Neutrophil (primary cell): ENCODE data around the gene UST.

Source experiments
- H3K27ac ChIP-seq: fragments of 200-600 bp; sonication (generic); 2 replicates; pipeline ENCODE4 v1.5.1; 2016; ENCODE audit warnings: mild to moderate bottlenecking, moderate library complexity
- H3K27me3 ChIP-seq: fragments of 200-600 bp; sonication (generic); 2 replicates; pipeline ENCODE4 v1.6.0; 2016; ENCODE audit warnings: mild to moderate bottlenecking
- H3K36me3 ChIP-seq: fragments of 200-600 bp; sonication (generic); 2 replicates; pipeline ENCODE4 v1.5.1; 2017
- H3K4me1 ChIP-seq, 2 experiments: fragments of 200-600 bp in 1 of 2; sonication (generic) in 1 of 2; 1 replicate in 1 of 2; 2 replicates in 1 of 2; pipeline versions ENCODE4 v1.5.1 to v1.6.1; 2013 to 2016; ENCODE audit warnings: low read depth in 1 of 2, low read length in 1 of 2, mild to moderate bottlenecking in 1 of 2, moderate library complexity in 1 of 2; ENCODE audit not compliant: control insufficient read depth in 1 of 2, insufficient read depth in 1 of 2
- H3K4me3 ChIP-seq, 2 experiments: fragments of 200-600 bp in 1 of 2; sonication (generic) in 1 of 2; 1 replicate in 1 of 2; 2 replicates in 1 of 2; pipeline ENCODE4 v1.5.1; 2013 to 2016; ENCODE audit warnings: low read depth in 1 of 2, low read length in 1 of 2, mild to moderate bottlenecking in 1 of 2, moderate library complexity in 1 of 2
- H3K9me3 ChIP-seq: fragments of 200-600 bp; sonication (generic); 2 replicates; pipeline ENCODE4 v1.5.1; 2016
- CTCF ChIP-seq: fragments of 200-600 bp; sonication (generic); IDR thresholded peaks from 2 replicates; pipeline ENCODE4 v1.5.1; 2016; ENCODE audit warnings: antibody characterized with exemption

Gene UST

DNA sequence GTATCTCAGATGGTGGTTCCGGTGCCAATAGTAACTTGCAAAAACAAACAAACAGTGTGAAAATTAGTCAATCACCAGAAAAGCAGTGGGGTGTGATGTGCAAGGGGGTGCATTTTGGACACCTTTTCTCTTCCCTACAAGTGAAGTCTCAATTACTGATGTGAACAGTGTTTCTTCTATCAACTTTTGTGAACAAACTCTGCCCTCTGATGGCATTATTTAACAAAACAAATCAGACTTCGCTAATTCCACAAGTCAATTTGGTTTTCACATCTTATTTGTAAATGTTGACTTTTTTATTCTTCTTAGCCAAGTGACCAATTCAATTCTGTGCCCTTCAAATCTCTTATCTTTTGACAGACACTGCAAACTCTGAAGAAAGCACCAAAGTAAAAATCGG lies 212.2 kb downstream of the UST start:
- no peaks in the 10 kb centered on the region for H3K9me3 ChIP-seq
- H3K4me3 ChIP-seq = no peak overlapping the region
- no peaks in the 10 kb centered on the region for H3K27me3 ChIP-seq
- no peak for TF ChIP-seq CTCF
- H3K4me1 ChIP-seq = no peaks in the 10 kb centered on the region
- H3K36me3 ChIP-seq = no peaks in the 10 kb centered on the region
- H3K27ac ChIP-seq = no peak overlapping the region

DNA sequence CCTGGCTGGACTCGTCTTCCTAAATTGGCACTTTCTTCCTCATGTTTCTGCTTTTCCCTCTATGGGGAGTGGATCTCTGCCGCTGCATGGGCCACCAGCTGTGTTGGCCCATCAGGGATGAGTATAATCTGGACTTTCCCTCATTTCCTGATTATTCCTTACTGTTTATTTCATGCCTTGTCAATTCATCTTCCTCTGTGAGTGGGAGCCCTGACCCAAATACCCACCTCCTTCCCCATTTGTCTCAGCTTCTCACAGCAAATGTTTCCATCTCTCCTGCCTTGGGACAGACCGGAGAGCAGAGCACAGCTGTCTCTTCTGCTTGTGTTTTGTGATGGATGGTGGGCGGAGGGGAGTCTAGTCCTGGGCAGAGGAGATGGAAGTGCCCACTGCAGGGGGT lies 212.7 kb downstream of the UST start:
- Histone ChIP-seq H3K27ac (no peak overlapping the region), H3K36me3 (no peaks in the 10 kb centered on the region), H3K9me3 (no peaks in the 10 kb centered on the region), H3K4me3 (no peak overlapping the region), H3K4me1 (no peaks in the 10 kb centered on the region), H3K27me3 (no peaks in the 10 kb centered on the region)
- no peak for TF ChIP-seq CTCF

DNA sequence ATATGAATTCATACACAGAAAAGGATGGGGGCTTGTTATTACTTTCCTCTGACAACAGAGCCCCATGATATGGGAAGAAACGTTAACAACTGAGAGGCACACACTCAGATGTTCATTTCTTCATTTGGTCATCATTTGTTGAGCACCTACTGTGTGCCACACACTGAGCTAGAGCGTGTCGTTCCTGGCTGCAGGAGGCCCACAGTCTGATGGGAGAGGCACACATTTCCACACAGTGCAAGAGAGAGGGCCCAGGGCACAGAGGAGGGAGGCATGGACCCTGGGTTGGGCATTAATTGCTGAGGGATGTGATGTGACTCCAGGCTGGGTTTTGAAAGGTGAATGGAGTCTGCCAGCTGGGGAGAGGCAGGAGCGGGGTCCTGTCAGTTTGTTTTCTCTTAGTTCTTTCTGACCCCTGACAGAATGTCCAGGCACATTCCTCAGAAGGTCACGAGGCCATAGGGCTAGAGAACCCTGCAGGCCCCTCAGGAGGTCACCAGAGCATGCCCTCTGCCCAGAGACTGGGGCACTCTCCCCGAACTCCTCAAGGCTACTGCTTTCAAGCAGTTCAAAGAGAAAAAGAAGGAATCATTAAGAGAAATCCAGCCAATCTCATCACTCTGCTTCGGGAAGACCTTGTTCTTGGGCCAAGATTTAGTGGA lies 216.2 kb downstream of the UST start:
- no peaks in the 10 kb centered on the region for H3K9me3 ChIP-seq
- TF ChIP-seq CTCF = no peak
- H3K36me3 ChIP-seq = no peaks in the 10 kb centered on the region
- H3K4me1 ChIP-seq = no peaks in the 10 kb centered on the region
- no peaks in the 10 kb centered on the region for H3K27me3 ChIP-seq
- H3K27ac ChIP-seq = no peak overlapping the region
- H3K4me3 ChIP-seq = no peak overlapping the region

DNA sequence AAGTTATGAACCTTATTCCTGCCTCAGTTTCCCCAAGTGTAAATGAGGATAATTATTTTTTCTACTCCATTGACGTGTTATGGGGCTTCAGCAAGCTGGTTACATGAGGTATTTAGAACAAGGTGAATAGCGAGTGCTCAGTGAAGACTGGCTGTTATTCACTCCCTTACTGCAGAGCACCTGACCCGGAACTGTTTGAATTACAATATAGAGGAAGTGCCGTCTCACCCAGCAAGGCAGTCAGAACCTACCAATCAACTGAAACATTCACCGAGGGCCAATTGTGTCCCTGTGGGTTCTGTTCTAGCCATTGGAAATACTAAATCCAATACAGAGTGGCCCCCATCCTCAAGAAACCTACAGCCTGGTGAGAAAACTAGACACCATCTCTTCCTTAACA lies 216.9 kb downstream of the UST start:
- Histone ChIP-seq H3K9me3 (no peaks in the 10 kb centered on the region), H3K4me3 (no peak overlapping the region), H3K27ac (no peak overlapping the region), H3K27me3 (no peaks in the 10 kb centered on the region), H3K4me1 (no peaks in the 10 kb centered on the region), H3K36me3 (no peaks in the 10 kb centered on the region)
- TF ChIP-seq CTCF = no peak

- TF ChIP-seq CTCF = no peak
- H3K27ac ChIP-seq = no peak overlapping the region
- H3K4me3 ChIP-seq = no peak overlapping the region
- H3K4me1 ChIP-seq = no peaks in the 10 kb centered on the region
- H3K27me3 ChIP-seq = no peaks in the 10 kb centered on the region
- H3K36me3 ChIP-seq = no peaks in the 10 kb centered on the region
- no peaks in the 10 kb centered on the region for H3K9me3 ChIP-seq
These were observed 217.6 kb downstream of the UST start for GRCh38 chr6:148964467-148964866.

- no peaks in the 10 kb centered on the region for H3K36me3 ChIP-seq
- TF ChIP-seq CTCF = no peak
- H3K4me1 ChIP-seq = no peaks in the 10 kb centered on the region
- no peaks in the 10 kb centered on the region for H3K27me3 ChIP-seq
- no peak overlapping the region for H3K27ac ChIP-seq
- no peaks in the 10 kb centered on the region for H3K9me3 ChIP-seq
- H3K4me3 ChIP-seq = no peak overlapping the region
These were observed 218.5 kb downstream of the UST start for GRCh38 chr6:148965287-148965686.
